HG03571 (cell line): ENCODE results near the gene EVA1A.

ENCODE experiments used
- ATAC-seq: cut with Tn5 transposase; IDR thresholded peaks from one replicate; pipeline ENCODE4 v1.9.1; 2021; ENCODE audit not compliant: unreplicated experiment

EVA1A gene

DNA sequence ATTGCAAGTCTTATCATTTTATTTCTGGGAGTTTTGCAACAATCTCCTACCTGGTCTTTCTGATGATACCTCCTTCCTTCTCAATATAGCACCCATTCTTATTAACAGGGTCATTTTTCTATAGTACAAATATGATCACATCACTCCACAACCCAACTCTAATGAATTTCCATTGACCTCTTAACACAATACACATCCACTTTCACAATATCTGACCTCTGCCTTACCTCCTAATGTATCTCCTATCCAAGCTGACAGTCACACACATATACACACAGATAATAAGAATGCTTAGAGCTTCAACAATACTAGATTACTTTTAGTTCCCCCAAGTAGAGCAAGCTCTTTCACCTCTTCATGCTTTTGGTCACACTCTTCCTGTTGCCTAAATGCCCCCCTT, 40.9 kb downstream of the EVA1A start:
- no peak for ATAC-seq

DNA sequence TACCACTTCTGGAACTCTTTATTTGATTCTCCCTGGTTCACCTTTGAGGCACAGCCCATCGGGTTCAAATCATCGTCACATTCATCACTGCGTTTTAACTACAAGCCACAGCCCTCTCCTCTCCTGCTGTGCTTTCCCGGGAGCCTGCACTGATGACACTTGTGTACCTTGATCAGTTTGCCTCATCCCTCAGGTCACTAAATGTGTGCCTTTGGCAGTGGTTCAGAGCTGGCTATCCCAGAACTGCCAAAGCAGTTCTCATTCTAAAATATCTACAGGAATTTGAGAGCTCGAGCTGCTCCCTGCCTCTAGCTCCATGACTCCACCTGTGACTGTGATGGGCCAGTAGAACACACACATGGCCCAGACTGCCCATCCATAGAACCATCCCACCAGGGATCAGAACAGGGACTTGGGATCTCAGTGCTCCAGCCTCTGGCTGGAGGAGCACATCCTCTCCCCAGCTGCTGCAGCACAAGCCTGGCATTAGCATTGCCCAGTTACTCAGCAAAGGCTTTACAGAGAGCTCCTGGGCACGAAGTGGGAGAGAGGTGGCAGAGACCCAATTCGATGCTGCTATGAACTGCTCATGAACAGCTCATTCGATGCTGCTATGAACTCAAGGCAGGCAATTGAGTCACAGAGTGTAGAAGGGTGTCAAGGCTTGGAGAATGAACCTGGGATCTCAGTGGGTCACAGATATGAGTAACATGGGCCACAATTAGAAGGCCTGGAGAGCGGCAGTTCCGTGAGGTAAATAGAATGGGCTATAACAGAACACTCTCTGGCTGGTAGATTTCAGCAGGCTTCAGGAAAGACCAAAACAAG, 41.9 kb downstream of the EVA1A start:
- ATAC-seq = no peak

DNA sequence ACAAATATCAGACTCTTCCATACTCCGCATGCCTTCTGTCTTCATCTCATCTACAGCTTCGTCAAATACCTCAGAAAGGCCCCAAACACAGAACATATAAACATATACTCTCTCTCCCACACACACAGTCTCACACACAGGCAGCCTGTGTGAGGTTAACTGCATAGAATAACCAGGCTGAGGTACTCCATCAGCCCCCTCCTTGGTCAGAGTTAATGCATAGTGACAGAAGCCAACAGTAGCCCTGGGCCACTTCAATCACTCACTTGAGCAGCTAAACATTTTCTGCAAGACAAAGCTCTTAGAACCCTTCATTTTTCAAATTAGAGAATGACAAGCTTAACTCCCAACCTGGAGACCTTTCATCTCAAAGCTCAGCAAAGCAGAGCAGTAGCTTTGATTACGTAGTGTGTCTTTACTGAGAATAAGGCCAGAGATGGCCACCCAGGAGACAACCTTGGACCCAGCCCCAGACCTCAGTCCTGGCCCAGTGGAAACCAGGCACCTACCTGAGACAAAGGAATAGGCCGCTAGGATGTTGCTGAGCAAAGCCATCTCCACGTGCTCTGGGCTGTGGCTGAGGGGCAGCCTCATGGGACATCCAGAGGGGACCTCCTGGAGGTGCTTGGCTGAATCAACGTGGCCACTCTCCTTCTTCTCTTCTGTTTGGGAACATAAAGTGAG, 43.0 kb downstream of the EVA1A start:
- ATAC-seq = no peak

DNA sequence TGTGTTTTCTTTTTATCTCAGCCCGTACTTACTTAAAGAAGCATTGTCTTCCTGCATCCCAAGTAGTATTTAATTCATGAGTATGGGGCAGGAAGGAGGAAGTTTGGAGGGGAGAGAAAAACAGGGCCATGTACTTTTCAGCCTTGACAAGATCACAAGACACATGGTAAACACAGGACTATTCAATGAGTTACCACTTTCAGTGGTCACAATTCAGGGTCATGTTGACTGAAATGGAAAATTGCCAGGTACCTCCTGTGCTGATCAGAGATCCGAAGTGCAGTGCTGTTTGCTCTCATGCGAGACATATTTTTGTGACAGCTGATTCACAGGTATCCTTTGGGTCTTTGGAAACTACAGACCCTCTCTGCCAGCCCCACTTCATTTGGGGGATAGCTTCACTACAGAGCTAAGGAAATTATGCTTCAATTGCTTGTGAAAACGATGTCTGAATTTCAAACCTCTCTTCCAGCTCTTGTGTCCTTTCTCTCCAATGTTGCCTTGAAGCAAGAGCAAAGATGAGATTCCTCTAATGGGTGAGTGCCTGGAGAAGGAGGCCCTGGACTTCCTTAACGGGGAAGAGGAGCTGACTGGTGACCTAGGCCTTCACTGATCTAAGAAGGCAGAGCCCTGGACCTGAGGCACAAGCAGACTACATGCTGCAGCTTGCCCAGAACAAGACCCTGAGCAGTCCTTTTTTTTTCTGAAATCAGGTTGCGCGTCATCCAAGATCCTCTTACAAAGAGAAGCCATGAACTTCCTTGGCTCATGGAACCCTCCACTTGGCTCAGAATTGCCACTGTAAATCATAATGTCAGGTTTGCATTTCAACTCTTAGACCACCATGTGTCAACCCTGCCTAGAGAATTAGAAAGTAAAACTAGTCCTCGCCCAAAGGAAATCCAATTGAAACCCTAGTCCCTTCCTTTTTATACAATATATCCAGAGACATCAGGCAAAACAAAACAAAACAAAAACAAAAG, 44.1 kb downstream of the EVA1A start:
- ATAC-seq = no peak

DNA sequence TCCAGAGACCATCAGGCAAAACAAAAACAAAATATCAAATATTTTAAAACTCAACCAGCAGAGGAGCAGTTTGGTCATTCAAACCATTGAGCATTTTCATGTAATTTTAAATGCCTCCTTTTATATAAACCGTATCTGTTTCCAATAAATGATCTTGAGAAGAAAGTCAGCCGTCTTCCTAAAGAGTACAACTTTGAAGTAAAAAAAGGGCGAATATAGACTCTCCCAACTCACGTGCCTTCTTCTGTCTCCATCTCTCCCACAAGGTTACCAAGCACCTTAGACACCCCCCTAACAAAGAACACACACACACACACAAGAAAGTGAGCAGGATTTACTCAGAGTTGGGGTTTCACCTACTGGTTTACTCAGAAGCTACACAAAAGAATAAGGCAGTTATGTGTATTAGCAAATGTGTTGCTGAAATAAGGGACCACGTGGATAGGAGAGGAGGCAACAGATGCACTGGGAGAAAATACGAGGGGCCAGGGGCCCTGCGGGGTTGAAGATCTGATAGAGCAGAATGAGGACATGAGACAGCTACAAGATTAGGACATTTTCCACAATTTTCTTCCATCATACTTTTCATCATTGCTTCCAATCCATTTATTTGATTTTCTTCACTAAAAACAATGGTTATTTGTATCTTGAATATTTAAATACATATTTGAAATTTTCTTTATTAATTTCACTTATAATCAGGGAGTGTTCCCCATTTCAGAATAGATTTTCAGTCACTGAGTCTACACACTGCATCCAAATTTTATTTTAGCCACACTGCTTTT, 45.0 kb downstream of the EVA1A start:
- no peak for ATAC-seq

DNA sequence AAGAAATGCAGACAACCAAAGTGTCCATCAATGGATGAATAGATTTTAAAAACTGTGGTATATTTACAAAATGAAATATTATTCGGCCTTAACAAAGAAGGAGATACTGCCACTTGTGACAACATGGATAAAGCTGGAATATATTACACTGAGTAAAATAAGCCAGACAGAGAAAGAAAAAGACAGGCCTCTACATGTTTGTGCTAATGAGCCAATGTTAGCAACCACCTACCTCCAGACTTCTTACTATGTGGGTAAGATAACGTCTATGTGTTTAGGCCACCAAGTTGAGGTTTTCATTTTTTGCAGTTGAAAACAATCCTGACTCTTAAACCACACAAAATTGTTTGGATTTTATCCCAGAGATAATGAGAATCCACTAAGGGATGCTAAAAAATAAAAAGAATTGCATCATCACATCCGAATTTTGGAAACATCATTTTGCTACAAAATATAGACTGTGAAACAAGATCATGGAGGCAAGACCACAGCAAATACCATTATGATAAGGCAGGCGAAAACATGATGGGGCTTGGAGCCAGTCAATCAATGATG, 47.0 kb downstream of the EVA1A start:
- no peak for ATAC-seq

DNA sequence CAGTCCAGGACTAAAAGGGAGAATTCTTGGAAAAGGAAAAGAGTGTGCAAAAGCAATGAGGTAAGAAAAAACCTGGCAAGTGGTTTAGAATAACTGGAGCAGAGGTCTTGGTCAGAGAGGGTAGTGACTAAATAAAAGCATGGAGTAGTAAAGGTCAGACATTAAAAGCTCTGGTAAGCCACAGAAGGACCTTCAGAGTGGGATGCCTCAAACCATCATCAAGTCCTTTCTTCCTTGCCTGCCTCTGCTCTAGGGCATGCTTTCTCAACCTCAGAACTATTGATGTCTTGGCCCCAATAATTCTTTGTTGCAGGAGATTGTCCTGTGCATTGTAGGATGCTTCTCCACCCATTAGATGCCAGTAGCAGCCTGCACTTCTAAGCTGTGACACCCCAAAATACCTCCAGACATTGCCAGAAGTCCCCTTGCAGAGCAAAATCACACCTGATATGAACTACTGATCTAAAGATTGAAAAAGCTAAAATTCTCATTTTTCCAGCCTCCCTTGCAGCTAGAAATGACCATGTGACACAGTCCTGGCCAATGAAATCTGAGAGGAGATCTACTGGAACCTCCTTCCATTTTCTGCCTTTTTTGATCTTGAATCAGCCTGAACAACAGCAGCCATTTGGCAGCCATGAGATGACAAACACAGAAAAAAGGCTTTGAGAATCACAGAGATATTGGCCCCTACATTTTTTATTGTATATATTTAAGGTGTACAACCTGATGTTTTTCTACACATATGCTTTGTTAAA, 48.1 kb downstream of the EVA1A start:
- ATAC-seq = no peak

DNA sequence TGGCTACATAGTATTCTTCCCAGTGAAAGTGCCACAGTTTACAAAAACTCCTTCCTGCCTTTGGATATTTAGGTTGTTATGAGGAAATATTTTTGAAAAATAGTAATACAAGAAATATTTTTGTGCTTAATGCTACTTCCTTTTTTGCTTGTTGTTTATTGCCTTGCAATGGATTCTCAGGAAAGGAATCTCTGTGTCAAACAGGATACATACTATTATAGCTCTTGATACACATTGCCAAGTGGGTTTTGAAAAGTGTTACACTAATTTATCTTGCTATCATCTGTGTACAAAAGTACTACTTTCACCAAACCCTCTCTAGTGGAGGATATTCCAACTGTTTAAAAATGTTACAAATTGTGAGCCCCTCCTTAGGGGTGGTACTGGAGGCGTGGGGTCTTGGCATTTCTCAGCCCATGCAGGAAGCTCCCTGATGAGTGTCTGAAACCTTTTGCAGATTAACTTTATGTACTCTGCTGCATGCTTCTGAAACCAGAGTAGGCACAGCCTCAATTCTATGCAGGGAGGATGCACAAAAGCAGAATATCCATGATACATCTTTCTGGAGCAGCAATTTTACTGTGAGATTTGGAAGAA, 54.5 kb downstream of the EVA1A start:
- ATAC-seq = no peak

DNA sequence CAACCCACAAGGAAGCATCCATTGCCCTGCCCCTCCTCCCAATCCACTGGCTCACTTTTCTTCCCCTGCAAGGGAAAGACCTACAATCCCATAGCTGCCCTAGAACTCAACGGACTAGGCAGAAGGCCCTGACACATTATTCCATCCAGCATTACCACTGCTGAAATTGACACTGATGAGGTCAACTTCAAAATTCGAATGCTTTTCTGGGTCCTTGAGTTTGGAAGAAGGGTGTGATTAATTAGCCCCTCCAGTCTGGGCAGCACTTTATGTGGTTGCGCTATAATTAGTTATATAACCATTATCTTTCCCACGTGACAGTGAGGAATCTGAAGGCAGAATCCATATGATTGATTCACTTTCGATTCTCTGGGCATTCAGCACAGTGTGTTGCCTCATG, 55.7 kb downstream of the EVA1A start:
- ATAC-seq = no peak

DNA sequence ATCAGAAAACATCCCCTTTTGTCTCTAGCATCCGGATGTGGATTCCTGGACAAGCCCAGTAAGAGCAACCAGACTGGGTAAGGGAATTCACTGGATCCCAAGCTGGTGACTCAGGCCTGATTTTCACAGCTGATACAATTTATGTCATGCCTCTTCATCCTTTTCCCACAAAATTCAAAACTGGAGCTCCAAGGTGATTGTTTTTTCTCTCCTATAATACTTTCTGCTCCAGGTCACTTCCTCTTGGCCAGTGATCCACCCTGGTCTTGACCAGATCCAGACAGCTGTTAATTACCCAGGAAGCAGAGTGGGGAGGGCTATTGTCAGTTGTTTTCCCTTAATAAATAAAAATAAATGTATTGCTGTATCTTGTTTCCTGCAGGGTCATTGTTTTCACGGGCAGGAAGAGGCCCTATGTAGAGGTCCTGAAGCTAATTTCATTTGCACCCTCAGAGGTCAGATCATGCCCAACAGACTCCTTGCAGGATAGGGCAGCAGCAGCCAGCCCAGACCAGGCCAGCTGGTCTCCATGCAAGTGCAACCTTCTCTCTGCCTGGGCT, 57.6 kb downstream of the EVA1A start:
- no peak for ATAC-seq

DNA sequence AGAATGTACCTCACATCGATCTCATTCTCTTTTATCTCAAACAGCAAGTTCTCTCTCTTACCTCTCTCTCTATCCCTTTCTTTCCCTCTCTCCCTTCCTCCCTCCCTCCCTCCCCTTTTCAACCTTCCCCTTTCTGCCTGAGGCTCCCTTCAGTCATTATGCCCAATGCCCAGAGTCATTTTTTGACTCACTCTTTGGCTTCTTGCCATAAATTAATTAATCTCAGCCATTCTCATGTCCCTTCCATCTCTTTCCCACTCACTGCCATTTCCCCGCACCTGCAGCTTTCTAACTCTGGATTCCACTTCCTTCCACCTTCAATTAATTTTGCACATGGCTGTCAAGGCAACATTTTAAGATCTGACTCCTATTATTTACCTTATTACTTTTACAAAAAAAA, 60.1 kb downstream of the EVA1A start:
- no peak for ATAC-seq

DNA sequence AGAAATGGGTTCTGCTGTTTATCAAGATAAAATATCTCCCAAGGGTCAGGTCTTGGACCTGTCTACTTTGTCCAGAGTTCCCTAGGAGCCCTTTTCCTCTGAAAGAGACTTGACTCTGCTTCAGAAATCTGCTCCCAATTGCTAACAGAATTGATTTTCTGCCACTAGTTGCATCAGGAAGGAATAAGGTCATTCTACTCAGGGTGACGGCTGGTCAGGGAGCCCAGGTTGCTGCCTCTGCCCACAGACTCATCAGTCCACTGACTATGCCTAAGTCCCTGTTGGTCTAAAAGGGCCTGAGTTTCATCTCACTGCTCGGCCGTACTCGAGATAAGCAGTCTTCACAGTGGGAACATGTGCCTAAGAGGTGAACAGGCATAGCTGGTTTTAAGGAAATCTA, 61.2 kb downstream of the EVA1A start:
- ATAC-seq = no peak

DNA sequence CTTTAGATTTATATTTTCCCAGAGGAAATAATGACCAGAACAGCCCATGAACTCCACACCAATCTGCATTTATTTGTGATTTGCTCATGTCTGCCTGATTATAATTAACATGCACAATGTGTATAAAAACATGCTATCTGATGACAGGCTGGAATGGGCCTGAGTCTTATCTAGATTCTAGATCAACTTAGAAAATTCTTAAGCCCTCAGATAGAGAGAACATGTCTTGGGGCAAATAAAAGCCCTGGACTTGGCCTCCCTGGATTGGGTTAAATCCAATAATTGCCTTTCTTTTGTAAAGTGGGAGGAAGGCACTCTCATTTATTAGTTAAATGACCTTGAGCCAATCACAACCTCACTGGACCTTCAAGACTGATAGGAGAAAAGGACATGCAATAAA, 61.8 kb downstream of the EVA1A start:
- ATAC-seq = no peak

DNA sequence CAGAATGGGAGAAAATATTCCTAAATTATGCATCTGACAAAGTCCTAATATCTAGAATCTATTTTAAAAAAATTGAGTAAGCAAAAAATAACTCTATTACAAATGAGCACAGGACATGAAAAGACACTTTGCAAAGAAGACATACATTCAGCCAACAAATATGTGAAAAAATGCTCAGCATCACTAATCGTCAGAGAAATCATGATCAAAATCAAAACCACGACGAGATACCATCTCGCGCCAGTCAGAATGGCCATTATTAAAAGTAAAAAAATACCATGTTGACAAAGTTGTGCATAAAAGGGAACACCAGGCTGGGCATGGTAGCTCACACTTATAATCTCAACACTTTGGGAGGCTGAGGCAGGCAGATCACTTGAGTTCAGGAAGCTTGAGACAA, 63.5 kb downstream of the EVA1A start:
- no peak for ATAC-seq

DNA sequence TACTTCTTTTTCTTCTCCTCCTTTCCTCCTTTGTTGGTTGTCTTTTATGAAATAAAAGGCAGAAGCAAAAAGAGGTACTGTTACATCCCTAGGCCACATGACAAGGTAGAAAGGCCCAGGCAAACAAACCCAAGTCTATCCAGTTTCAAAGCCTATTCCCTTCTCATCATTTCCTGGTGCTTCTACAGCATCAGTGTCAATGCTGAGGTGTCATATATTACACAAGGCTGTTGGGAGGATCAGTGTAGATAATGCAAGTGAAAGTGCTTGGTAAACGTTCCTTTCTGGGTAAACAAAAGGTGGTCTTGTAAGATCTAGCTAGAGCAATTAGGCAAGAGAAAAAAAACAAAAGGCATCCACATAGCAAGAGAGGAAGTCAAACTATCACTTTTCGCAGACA, 64.9 kb downstream of the EVA1A start:
- no peak for ATAC-seq

DNA sequence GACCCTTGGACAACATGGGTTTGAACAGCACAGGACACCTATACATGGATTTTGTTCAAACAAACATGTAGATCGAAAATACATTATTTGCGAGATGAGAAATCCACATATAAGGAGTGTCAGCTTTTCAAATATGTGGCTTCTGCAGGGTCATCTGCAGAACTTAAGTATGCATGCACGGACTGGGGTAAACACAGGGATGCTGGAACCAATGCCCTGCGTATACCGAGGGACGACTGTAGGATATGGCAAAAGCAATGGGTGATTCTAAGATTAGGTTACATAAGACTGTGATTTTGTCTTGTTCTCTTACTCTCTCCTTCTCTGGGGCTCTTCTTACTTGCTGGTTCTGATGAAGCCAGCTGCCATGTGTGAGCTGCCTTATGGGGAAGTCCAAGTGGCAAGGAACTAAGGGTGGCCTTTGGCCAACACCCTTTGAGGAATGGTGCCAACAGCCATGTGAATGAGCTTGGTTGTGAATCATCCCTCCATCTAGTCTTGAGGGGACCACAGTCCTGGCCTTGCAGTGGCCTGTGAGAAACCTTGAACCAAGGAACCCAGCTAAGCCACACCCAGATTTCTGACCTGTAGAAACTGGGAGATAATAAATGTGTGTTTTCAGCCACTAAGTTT, 66.5 kb downstream of the EVA1A start:
- no peak for ATAC-seq

DNA sequence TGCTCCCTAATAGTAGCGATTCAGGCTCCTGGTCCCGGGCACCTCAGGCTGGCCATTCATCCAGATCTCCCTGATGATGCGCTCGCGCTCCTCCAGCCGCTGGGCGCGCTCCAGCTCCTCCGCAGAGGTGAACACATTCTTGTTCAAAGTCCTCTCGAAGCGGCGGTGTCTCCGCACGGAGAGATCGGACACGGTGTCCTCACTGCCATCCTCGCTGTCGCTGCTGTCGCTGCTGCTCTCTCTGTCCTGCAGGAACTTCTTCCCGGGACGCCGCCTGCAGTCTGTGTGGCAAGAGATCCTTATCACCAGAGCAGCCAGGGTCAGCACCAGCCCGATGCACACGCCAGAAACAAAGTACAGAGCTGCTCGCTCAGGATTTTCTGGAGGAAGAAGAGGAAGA, 67.5 kb downstream of the EVA1A start:
- no peak for ATAC-seq

DNA sequence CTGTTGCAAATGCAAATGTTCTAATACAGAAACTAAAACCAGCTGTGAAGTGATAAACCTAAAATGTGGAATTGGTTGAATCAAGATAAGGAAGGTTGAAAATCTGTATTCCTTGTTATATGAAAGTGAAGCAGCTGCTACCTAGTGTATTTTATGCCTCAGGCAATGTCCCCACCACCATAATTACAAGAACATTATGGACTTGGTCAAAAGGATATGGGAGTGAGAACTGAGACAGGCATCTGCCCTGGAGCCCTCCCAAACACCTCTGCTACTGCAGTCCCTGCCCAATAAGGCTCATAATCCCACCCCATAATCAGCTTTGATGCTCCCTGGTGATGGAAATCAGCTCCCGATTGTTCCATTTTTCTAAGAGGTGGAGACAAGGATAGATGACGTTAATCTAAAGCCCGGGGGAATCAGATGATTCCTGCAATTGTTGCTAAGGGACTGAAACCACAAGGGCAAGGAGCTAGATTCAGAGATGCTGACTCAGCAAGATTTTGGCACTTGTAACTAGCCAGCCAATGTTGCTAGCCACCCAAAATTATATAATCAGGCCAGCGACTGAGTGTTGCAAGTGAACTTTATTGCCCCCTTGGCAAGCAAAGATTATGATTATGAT, 69.5 kb downstream of the EVA1A start:
- no peak for ATAC-seq
